HL-60 (cell line): ENCODE data around the gene BPIFA2.

ENCODE experiments used
- CTCF ChIP-seq: IDR thresholded peaks from one replicate; pipeline ENCODE4 v1.5.1; 2011; ENCODE audit warnings: low read length, control low read depth, inconsistent platforms; ENCODE audit not compliant: insufficient read depth
- GABPA ChIP-seq: IDR thresholded peaks from 2 replicates; pipeline ENCODE4 v1.6.1; 2012; ENCODE audit warnings: low read depth
- REST ChIP-seq: IDR thresholded peaks from 2 replicates; pipeline ENCODE4 v1.6.1; 2012; ENCODE audit warnings: low read depth; ENCODE audit not compliant: insufficient replicate concordance

GRCh38 chr20:33130568-33131061 is 37.3 kb upstream of the BPIFA2 start:
- no peak for TF ChIP-seq CTCF
- no peak for TF ChIP-seq REST
- TF ChIP-seq GABPA, result no peak
